Panc1 (cell line): ENCODE data around the gene TBXA2R. TPM values are rescaled to one million over a fixed set of nuclear protein-coding genes. Genes with fewer than 3 reads are reported as not detected.

Experiments used
- ATAC-seq: fragments of 200-7000 bp; cut with Tn5 transposase; 2 replicates; pipeline ENCODE4 v1.9.1; 2020; ENCODE audit warnings: mild to moderate bottlenecking, moderate library complexity
- BruUV-seq: library from RNA; stranded (reverse); fragments of 400-500 nt; replicated peaks from 2 replicates; lab custom pipeline; 2021; lab: Mats Ljungman, UMichigan
- CTCF ChIA-PET: fragments of 300-600 bp; sonication (Branson Sonifier 250); formaldehyde crosslinking; loops from one replicate; lab custom pipeline; 2022; ENCODE audit warnings: antibody characterized with exemption; lab: Charles Lee
- POLR2A ChIA-PET: fragments of 300-600 bp; sonication (Branson Sonifier 250); formaldehyde crosslinking; loops from one replicate; lab custom pipeline; 2022; ENCODE audit warnings: antibody characterized with exemption; lab: Charles Lee
- DNase-seq: peaks from one replicate; pipeline ENCODE4 v3.0.0-alpha.2; 2010; ENCODE audit warnings: low read depth, low spot score
- H3K27ac ChIP-seq: 2 replicates; pipeline ENCODE4 v1.5.1; 2011; ENCODE audit warnings: mild to moderate bottlenecking, low read length, inconsistent platforms
- H3K27me3 ChIP-seq: fragments of 200-500 bp; sonication (Bioruptor generic); 2 replicates; pipeline ENCODE4 v1.6.0; 2014; ENCODE audit warnings: low read length, inconsistent platforms; ENCODE audit not compliant: control insufficient read depth, insufficient read depth
- H3K36me3 ChIP-seq: fragments of 200-500 bp; sonication (Bioruptor generic); 2 replicates; pipeline ENCODE4 v1.5.1; 2014; ENCODE audit warnings: inconsistent platforms, mild to moderate bottlenecking, low read length, moderate library complexity; ENCODE audit not compliant: control insufficient read depth, insufficient read depth
- H3K4me1 ChIP-seq: 2 replicates; pipeline ENCODE4 v1.5.1; 2011; ENCODE audit warnings: inconsistent platforms, mild to moderate bottlenecking, low read length, moderate library complexity; ENCODE audit not compliant: control insufficient read depth, insufficient read depth
- H3K4me3 ChIP-seq, 2 experiments: 2 replicates each; pipeline ENCODE4 v1.5.1; 2011 to 2012; ENCODE audit warnings: low read depth in 2 of 2, low read length in 2 of 2, mild to moderate bottlenecking in 2 of 2, inconsistent platforms in 1 of 2, moderate library complexity in 1 of 2
- H3K9me3 ChIP-seq: fragments of 200-500 bp; sonication (Bioruptor generic); 2 replicates; pipeline ENCODE4 v1.5.1; 2014; ENCODE audit warnings: low read depth, mild to moderate bottlenecking, inconsistent platforms, low read length, moderate library complexity; ENCODE audit not compliant: control insufficient read depth, insufficient read depth
- CTCF ChIP-seq: fragments of 450-650 bp; IDR thresholded peaks from 2 replicates; pipeline ENCODE4 v1.5.1; 2017; ENCODE audit warnings: mild to moderate bottlenecking
- POLR2AphosphoS5 ChIP-seq: IDR thresholded peaks from 2 replicates; pipeline ENCODE4 v1.6.1; 2012; ENCODE audit warnings: mild to moderate bottlenecking, low read depth, low read length, moderate library complexity
- REST ChIP-seq, 2 experiments: IDR thresholded peaks; 2 replicates each; pipeline ENCODE4 v1.6.1; 2011 to 2012; ENCODE audit warnings: low read depth in 2 of 2, control low read depth in 1 of 2, low read length in 1 of 2, mild to moderate bottlenecking in 1 of 2, moderate library complexity in 1 of 2; ENCODE audit not compliant: insufficient read depth in 1 of 2
- SIN3A ChIP-seq: IDR thresholded peaks from 2 replicates; pipeline ENCODE4 v1.6.1; 2012; ENCODE audit warnings: low read depth, mild to moderate bottlenecking, low read length, moderate library complexity, borderline replicate concordance; ENCODE audit not compliant: insufficient read depth
- TCF7L2 ChIP-seq: IDR thresholded peaks from 2 replicates; pipeline ENCODE4 v1.6.1; 2011; ENCODE audit warnings: mild to moderate bottlenecking, low read depth, low read length, inconsistent platforms
- in situ Hi-C: cut with HindIII; loops from 2 replicates; pipeline ENCODE4 v1.10.0; 2016; ENCODE audit warnings: low sequenced_read_pairs, low pct_unique_long_range_greater_than_20kb
- intact Hi-C: fragments of 100-400 bp; cut with micrococcal nuclease; formaldehyde crosslinking; loops from one replicate; pipeline ENCODE4 v1.10.0; 2022; ENCODE audit not compliant: unreplicated experiment
- total RNA-seq: library from RNA; stranded (reverse); gene quantifications from one replicate; pipeline ENCODE4 v1.2.1, GENCODE V29; 2021; ENCODE audit not compliant: unreplicated experiment

Gene TBXA2R
- total RNA-seq, 1 experiment from 2014 or later: 5.2 TPM

- ChIA-PET POLR2A (no interaction called here), CTCF (no interaction called here)
- Histone ChIP-seq H3K27ac (no peak overlapping the region), H3K36me3 (no peaks in the 10 kb centered on the region), H3K4me1 (no peaks in the 10 kb centered on the region), H3K9me3 (no peaks in the 10 kb centered on the region), H3K27me3 (no peaks in the 10 kb centered on the region), H3K4me3 (no peak overlapping the region)
- intact Hi-C loops (no loop called here), in situ Hi-C loops (no loop called here)
- TF ChIP-seq POLR2AphosphoS5 (no peak), SIN3A (no peak), CTCF (no peak), TCF7L2 (no peak), REST (IDR thresholded peaks at IDR 0.05; ENCODE audit: insufficient read depth in 1 of 2, low read depth in 2 of 2, low read length in 1 of 2) (no peak)
- no peak for ATAC-seq
- no TSS peak for BruUV-seq
- DNase-seq: no peak
Measured at GRCh38 chr19:3617463-3617862, 10.8 kb upstream of the TBXA2R start.

GRCh38 chr19:3615524-3616135 lies 9.0 kb upstream of the TBXA2R start:
- ATAC-seq (no peak), DNase-seq (no peak)
- H3K27me3 ChIP-seq: no peaks in the 10 kb centered on the region
- ChIA-PET POLR2A (no interaction called here), CTCF (no interaction called here)
- H3K27ac ChIP-seq: no peak overlapping the region
- no peak overlapping the region for H3K4me3 ChIP-seq
- H3K4me1 ChIP-seq: peaks cover under 1% of the 10 kb centered on the region; the same call in 1 of the 2 replicates
- no peaks in the 10 kb centered on the region for H3K9me3 ChIP-seq
- TF ChIP-seq TCF7L2 (no peak), REST (IDR thresholded peaks at IDR 0.05; ENCODE audit: insufficient read depth in 1 of 2, low read depth in 2 of 2, low read length in 1 of 2) (no peak), POLR2AphosphoS5 (no peak), SIN3A (no peak), CTCF (no peak)
- in situ Hi-C loops (no loop called here), intact Hi-C loops (no loop called here)
- BruUV-seq: no TSS peak
- no peaks in the 10 kb centered on the region for H3K36me3 ChIP-seq
